ENCODE data around the gene FASTK.

The FASTK gene

GRCh38 chr7:151114151-151115090 lies 33.8 kb upstream of the FASTK start:
- peaks cover 70% of the 10 kb centered on the region for H3K27me3 Mint-ChIP-seq

GRCh38 chr7:151113344-151114150 lies 32.9 kb upstream of the FASTK start:
- Mint-ChIP-seq H3K27me3 (peaks cover 67% of the 10 kb centered on the region), H3K4me1 (peaks cover 21% of the 10 kb centered on the region), H3K4me3 (peak overlapping the region; percentile 21), H3K27ac (no peak overlapping the region), H3K9me3 (no peaks in the 10 kb centered on the region), H3K36me3 (no peaks in the 10 kb centered on the region)
- no peak for DNase-seq
- CTCF ChIA-PET, result interaction anchor here (0.6 to 4.3 kb wide), 3 partner anchors 10 to 152 kb away, joined by 4 to 37 read pairs (median 8); no protein-coding TSS in a partner anchor

More at GRCh38 chr7:151114151-151115090, 33.8 kb upstream of the FASTK start:
- CTCF ChIA-PET, result interaction anchor here (0.6 to 2.4 kb wide), 4 partner anchors 9 to 21 kb away, joined by 3 to 8 read pairs (median 4); no protein-coding TSS in a partner anchor
- H3K9me3 Mint-ChIP-seq, result no peaks in the 10 kb centered on the region
- peaks cover 24% of the 10 kb centered on the region for H3K4me1 Mint-ChIP-seq
- H3K4me3 Mint-ChIP-seq, result no peak overlapping the region
- H3K36me3 Mint-ChIP-seq, result no peaks in the 10 kb centered on the region
- no peak for DNase-seq
- H3K27ac Mint-ChIP-seq, result no peak overlapping the region

- H3K4me3 Mint-ChIP-seq, result no peak overlapping the region
These were observed 30.5 kb upstream of the FASTK start for GRCh38 chr7:151110941-151111645.

DNA sequence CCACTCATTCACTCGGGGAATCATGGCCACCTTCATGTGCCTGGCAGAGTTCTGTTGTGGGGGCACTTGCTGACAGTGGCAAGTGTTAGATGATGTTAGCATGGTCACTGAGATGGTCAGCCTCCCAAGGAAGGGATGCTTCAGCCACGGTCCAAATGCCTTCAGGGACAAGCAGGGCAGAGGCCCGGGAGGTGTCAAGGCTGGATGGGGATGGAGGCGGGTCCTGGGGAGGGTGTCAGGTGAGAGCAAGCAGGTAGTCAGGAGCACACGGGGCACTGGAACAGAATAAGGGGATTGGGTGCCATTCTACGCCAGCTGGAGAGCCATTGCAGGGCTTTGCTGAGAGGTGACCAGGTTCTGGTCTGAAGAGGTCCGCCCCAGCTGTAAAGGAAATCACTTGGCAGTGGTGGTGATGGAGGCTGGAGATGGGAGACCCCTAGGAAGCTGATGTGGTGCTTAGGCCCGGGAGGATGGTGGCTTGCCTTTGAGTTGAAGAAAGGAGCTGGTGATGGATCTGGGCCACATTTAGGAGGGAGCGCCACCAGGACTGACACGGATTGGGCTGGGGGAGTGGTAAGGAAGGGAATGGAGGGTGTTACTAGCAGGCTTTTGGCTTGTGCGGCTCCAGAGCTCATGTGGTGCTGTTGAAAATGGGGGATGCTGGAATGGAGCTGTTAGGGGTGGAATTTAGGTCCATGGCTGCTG lies 29.8 kb upstream of the FASTK start:
- H3K36me3 Mint-ChIP-seq, result no peaks in the 10 kb centered on the region
- CTCF ChIA-PET, result interaction anchor here (0.6 to 4.3 kb wide), 35 partner anchors 8 to 835 kb away, joined by 3 to 37 read pairs (median 4); partner anchors contain the start of genes ABCB8, ABCF2, CDK5 and SLC4A2
- H3K9me3 Mint-ChIP-seq, result no peaks in the 10 kb centered on the region
- peaks cover 45% of the 10 kb centered on the region for H3K27me3 Mint-ChIP-seq
- no peak for DNase-seq
- no peak overlapping the region for H3K4me3 Mint-ChIP-seq
- H3K27ac Mint-ChIP-seq, result peak overlapping the region; percentile 45
- peaks cover 3% of the 10 kb centered on the region for H3K4me1 Mint-ChIP-seq

More at GRCh38 chr7:151110941-151111645, 30.5 kb upstream of the FASTK start:
- DNase-seq, result peak; percentile 85
- H3K27me3 Mint-ChIP-seq, result peaks cover 51% of the 10 kb centered on the region
- H3K9me3 Mint-ChIP-seq, result no peaks in the 10 kb centered on the region
- peak overlapping the region; percentile 45 for H3K27ac Mint-ChIP-seq
- CTCF ChIA-PET, result interaction anchor here (0.6 to 4.3 kb wide), 36 partner anchors 8 to 836 kb away, joined by 3 to 37 read pairs (median 4); partner anchors contain the start of genes ABCB8, ABCF2, CDK5 and SLC4A2
- peaks cover 8% of the 10 kb centered on the region for H3K4me1 Mint-ChIP-seq
- H3K36me3 Mint-ChIP-seq, result no peaks in the 10 kb centered on the region

DNA sequence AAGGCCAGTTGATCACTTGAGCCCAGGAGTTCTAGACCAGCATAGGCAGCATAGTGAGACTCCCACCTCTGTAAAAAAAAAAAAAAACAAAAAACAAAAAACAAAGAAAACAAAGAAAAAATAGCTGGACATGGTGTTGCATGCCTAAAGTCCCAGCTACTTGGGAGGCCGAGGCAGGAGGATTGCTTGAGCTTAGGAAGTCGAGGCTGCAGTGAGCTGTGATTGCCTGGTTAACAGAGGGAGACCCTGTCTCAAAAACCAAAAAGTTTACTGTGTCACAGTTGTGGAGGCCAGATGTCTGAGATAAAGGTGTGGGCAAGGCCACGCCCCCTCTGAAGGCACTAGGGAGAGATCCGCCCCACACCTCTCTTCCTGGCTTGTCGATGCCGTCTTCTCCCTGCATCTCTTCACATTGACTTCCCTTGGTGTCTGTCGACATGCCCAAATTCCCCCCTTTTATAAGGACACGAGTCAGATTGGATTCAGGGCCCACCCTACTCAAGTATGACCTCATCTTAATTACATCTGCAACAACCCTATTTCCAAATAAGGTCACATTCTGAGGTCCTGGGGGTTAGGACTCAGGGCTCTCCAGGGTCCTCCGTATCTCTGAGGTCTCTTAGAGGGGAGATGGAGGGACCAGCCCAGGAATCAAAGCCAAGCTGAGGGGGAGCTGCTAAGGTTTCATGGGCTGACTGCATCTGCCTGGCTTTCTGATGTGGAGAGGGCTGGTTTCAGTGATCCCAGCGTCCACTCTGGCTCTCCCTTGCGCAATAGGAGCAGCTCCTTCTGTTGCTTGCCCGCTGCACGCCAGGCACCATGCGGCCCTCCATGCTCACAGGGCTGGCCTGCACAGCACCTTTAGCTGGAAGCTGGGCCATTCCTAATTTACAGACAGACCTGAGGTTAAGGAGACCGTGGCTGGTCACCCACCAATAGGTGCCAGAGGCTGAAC lies 28.8 kb upstream of the FASTK start:
- CTCF ChIA-PET, result interaction anchor here (0.7 to 4.3 kb wide), 13 partner anchors 10 to 211 kb away, joined by 3 to 37 read pairs (median 5); partner anchors contain the start of gene ABCB8
- H3K4me3 Mint-ChIP-seq, result no peak overlapping the region
- DNase-seq, result no peak
- H3K4me1 Mint-ChIP-seq, result peaks cover 3% of the 10 kb centered on the region
- H3K9me3 Mint-ChIP-seq, result no peaks in the 10 kb centered on the region
- no peak overlapping the region for H3K27ac Mint-ChIP-seq
- H3K36me3 Mint-ChIP-seq, result no peaks in the 10 kb centered on the region
- peaks cover 49% of the 10 kb centered on the region for H3K27me3 Mint-ChIP-seq

DNA sequence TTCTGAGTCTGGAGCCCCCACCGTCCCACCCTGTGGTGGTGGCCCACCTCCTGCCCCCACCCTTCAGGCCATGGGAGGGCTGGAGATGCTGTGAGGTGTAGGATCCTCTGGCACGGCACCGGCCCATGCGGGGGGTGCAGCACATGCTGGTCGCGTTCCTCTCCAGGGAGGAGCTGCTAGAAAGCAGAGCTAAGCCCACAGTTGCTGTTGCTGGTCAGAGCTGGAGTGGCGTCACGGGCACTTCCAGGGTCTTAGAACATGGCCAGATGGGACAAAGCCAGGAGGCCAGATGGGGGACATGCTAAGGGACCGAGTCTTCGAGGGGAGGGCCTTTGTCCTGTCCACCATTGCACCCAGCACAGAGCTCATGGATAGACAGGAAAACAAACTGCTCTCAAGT lies 27.3 kb upstream of the FASTK start:
- no peaks in the 10 kb centered on the region for H3K9me3 Mint-ChIP-seq
- H3K4me1 Mint-ChIP-seq, result peaks cover 3% of the 10 kb centered on the region
- H3K36me3 Mint-ChIP-seq, result no peaks in the 10 kb centered on the region
- H3K4me3 Mint-ChIP-seq, result no peak overlapping the region
- H3K27ac Mint-ChIP-seq, result no peak overlapping the region
- CTCF ChIA-PET, result interaction anchor here (1.2 to 2.6 kb wide), 4 partner anchors 17 to 210 kb away, joined by 3 to 10 read pairs (median 8); partner anchors contain the start of gene ABCB8
- peaks cover 35% of the 10 kb centered on the region for H3K27me3 Mint-ChIP-seq
- DNase-seq, result no peak

- DNase-seq, result no peak
- Mint-ChIP-seq H3K9me3 (no peaks in the 10 kb centered on the region), H3K4me1 (no peaks in the 10 kb centered on the region), H3K4me3 (no peak overlapping the region), H3K27ac (no peak overlapping the region), H3K36me3 (no peaks in the 10 kb centered on the region), H3K27me3 (peaks cover 6% of the 10 kb centered on the region)
- CTCF ChIA-PET, result interaction anchor here (1.3 to 3.0 kb wide), 3 partner anchors 7 to 19 kb away, joined by 3 to 14 read pairs (median 8); no protein-coding TSS in a partner anchor
These were observed 24.0 kb upstream of the FASTK start for GRCh38 chr7:151104411-151105235.

DNA sequence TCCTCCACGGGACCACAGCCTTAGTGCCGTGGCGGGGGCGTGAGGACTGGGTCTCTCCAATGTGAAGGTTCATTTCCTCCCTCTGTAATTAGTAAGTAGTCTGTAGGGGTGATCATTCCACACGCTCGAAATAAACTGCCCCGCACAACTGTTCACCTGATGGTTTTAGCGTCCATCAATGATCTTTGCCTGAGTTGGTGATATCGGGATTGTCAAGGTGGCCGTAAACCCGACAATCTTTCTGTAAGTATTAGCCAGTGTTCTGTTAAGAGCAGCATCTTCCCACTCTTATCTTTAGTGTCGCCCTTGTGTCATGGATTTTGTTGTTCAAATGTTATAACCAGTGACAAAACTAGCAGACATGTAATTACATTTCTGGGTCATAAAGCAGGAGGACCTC lies 23.4 kb upstream of the FASTK start:
- Mint-ChIP-seq H3K27ac (no peak overlapping the region), H3K27me3 (peaks cover 6% of the 10 kb centered on the region), H3K9me3 (no peaks in the 10 kb centered on the region), H3K36me3 (no peaks in the 10 kb centered on the region), H3K4me1 (no peaks in the 10 kb centered on the region), H3K4me3 (no peak overlapping the region)
- CTCF ChIA-PET, result interaction anchor here (1.0 to 3.0 kb wide), 3 partner anchors 8 to 20 kb away, joined by 3 to 14 read pairs (median 8); no protein-coding TSS in a partner anchor
- DNase-seq, result no peak

DNA sequence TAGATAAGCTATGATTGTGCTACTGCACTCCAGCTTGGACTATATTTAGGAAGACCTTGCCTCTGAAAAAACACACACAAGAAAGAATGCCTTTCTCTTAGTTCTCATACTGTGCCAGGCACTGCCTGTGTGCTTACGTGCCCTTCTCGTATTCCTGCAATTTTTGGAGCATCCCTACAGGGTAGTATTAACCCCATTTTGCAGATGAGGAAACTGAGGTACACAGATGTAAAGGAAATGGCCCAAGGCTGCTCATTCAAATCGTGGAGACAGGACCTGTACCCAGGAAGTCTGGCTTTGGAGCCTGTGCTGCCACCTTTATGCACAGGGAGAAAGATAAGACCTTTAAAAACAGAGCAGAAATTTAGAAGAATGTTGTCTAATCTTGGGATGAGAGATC lies 22.4 kb upstream of the FASTK start:
- H3K36me3 Mint-ChIP-seq, result no peaks in the 10 kb centered on the region
- H3K27me3 Mint-ChIP-seq, result peaks cover 6% of the 10 kb centered on the region
- no peak for DNase-seq
- no peaks in the 10 kb centered on the region for H3K4me1 Mint-ChIP-seq
- no peak overlapping the region for H3K4me3 Mint-ChIP-seq
- CTCF ChIA-PET, result interaction anchor here (1.0 to 3.0 kb wide), 4 partner anchors 9 to 21 kb away, joined by 3 to 14 read pairs (median 6); no protein-coding TSS in a partner anchor
- no peaks in the 10 kb centered on the region for H3K9me3 Mint-ChIP-seq
- no peak overlapping the region for H3K27ac Mint-ChIP-seq

DNA sequence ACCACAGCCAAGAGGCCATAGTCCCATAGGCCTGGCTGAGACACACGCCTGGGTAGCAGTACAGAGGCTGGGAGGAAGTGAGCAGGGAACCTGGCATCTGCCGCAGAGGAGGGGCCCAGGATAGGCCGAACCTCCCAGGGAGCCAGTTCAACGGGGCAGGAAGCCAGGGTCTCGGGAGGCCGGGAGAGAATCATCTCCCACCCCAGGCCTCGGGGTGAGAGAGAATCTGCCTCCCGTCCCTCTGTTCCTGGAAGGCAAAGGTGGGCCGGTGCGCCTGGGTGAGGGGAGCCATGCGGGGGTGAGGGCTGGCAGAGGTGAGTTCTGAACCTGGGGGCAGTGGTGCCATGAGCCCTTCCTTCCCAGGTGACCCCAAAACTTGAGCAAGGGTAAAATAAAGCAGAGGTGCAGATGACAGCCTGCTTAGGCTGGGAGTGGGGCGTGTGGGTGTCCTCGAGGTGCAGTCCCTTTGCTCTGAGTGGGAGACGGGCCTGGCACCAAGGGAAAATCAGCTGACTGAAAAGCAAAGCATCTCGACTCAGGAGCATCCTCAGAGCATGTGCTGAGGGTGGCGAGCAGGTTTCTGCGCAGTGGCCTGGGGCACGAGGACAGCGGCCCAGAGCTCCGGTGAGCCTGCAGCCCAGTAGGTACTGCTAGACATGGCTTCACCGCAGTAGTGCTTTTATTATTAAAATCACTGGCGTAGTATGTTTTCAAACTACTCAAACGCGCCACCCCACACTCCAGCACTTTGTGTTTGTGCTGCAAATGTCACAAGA lies 21.2 kb upstream of the FASTK start:
- Mint-ChIP-seq H3K9me3 (no peaks in the 10 kb centered on the region), H3K27ac (no peak overlapping the region), H3K4me1 (no peaks in the 10 kb centered on the region), H3K4me3 (no peak overlapping the region), H3K36me3 (no peaks in the 10 kb centered on the region), H3K27me3 (peaks cover 6% of the 10 kb centered on the region)
- CTCF ChIA-PET, result interaction anchor here (3.0 kb wide), 1 partner anchor 10 kb away, joined by 14 read pairs; no protein-coding TSS in a partner anchor
- DNase-seq, result no peak

GRCh38 chr7:151100921-151101320 lies 20.3 kb upstream of the FASTK start:
- CTCF ChIA-PET, result interaction anchor here (1.1 kb wide), 1 partner anchor 10 kb away, joined by 5 read pairs; no protein-coding TSS in a partner anchor
- H3K4me1 Mint-ChIP-seq, result no peaks in the 10 kb centered on the region
- H3K27ac Mint-ChIP-seq, result no peak overlapping the region
- no peaks in the 10 kb centered on the region for H3K36me3 Mint-ChIP-seq
- H3K9me3 Mint-ChIP-seq, result no peaks in the 10 kb centered on the region
- peaks cover 6% of the 10 kb centered on the region for H3K27me3 Mint-ChIP-seq
- no peak overlapping the region for H3K4me3 Mint-ChIP-seq
- DNase-seq, result no peak

Measured in activated naive CD4-positive, alpha-beta T cell treated with anti-CD3 and anti-CD28 coated beads, Interleukin-2, amount 10 ng/mL, durations not matched to agents 7 days and 5 days (primary cell).